ENCODE data around the gene HIPK1. TPM values are rescaled to one million over a fixed set of nuclear protein-coding genes. Genes with fewer than 3 reads are reported as not detected.

Gene HIPK1
- total and polyA plus RNA-seq, 10 of the 15 experiments (the other 5 are each of a cell fraction or from before 2014, with no cell fraction given), result 4.2 to 33.9 (median 11.4) TPM

- no peak for DNase-seq (ENCODE audit: low read depth, low spot score)
- no peak for FAIRE-seq
- no peak overlapping the region for H3K4me2 ChIP-seq (ENCODE audit: control insufficient read depth, insufficient read depth)
- H3K4me3 ChIP-seq, result no peak overlapping the region
- peaks cover under 1% of the 10 kb centered on the region; the same call in 1 of the 2 replicates for H3K4me1 ChIP-seq (ENCODE audit: control insufficient read depth, insufficient read depth, low read length)
- ChIA-PET POLR2A (no interaction called here), CTCF (interaction anchor here (1.0 to 8.7 kb wide), 6 partner anchors 11 to 303 kb away, joined by 3 to 235 read pairs (median 10); no protein-coding TSS in a partner anchor), SMC1A (ENCODE audit: uncharacterized antibody, unreplicated experiment) (interaction anchor here (1.4 to 8.4 kb wide), 4 partner anchors 13 to 304 kb away, joined by 6 to 157 read pairs (median 15); no protein-coding TSS in a partner anchor), RAD21 (ENCODE audit: unreplicated experiment) (interaction anchor here (1.6 to 6.9 kb wide), 3 partner anchors 51 to 302 kb away, joined by 7 to 96 read pairs (median 15); partner anchors contain the start of gene HIPK1)
- no peaks in the 10 kb centered on the region for H3K9me3 ChIP-seq (replicated peaks; ENCODE audit: control insufficient read depth, insufficient read depth, low read length)
- intact Hi-C loops (cut with micrococcal nuclease; ENCODE audit: unreplicated experiment) (no loop called here), in situ Hi-C loops (cut with MboI) (loop anchor here (5.0 kb wide), 1 partner anchor 297 kb away; no protein-coding TSS in a partner anchor)
- 89% methylated on average over 10 of the region's 10 CpGs for WGBS (ENCODE audit: insufficient coverage, insufficient replicate concordance, low lambda C conversion rate, missing lambda C conversion rate)
- no peak overlapping the region for H3K27ac ChIP-seq (ENCODE audit: control insufficient read depth, insufficient read depth)
- no peak overlapping the region for H2AFZ ChIP-seq (ENCODE audit: control insufficient read depth, low read depth, low read length)
- ATAC-seq, result no peak
- no peaks in the 10 kb centered on the region for H4K20me1 ChIP-seq (ENCODE audit: control insufficient read depth, insufficient read depth)
- no peak overlapping the region for H3K9ac ChIP-seq (ENCODE audit: control insufficient read depth, insufficient read depth, low read length)
- no peaks in the 10 kb centered on the region for H3K27me3 ChIP-seq (replicated peaks in 1 of 2; ENCODE audit: control insufficient read depth in 2 of 2, insufficient read depth in 2 of 2, low read length in 1 of 2)
- no peaks in the 10 kb centered on the region; a peak in 2 of 4 replicates for H3K36me3 ChIP-seq (ENCODE audit: control insufficient read depth in 2 of 2, insufficient read depth in 2 of 2, low read length in 1 of 2)
- BruUV-seq (replicated peaks), result no TSS peak
- TF ChIP-seq E2F8 (IDR thresholded peaks at IDR 0.05; ENCODE audit: low read depth, partially characterized antibody), result no peak
- no peak for TF ChIP-seq SMC3 (IDR thresholded peaks at IDR 0.05; ENCODE audit: borderline replicate concordance, low read length)
- no peak for TF ChIP-seq KDM1A (IDR thresholded peaks at IDR 0.05; ENCODE audit: borderline replicate concordance)
- TF ChIP-seq MAX (IDR thresholded peaks at IDR 0.05; ENCODE audit: low read depth, low read length), result no peak
- H3K79me2 ChIP-seq (ENCODE audit: control insufficient read depth, insufficient read depth, low read length), result no peaks in the 10 kb centered on the region
Measured at GRCh38 chr1:113980110-113980509, 51.0 kb downstream of the HIPK1 start.

All from GM12878 (cell line).